K562 (cell line): ENCODE data around the gene UNC13C. TPM values are rescaled to one million over a fixed set of nuclear protein-coding genes. Genes with fewer than 3 reads are reported as not detected.

Experiments
- ATAC-seq: fragments of 200-7000 bp; cut with Tn5 transposase; 3 replicates; pipeline ENCODE4 v1.9.1; 2020; ENCODE audit warnings: moderate library complexity
- BruUV-seq: library from RNA; stranded (reverse); fragments of 400-500 nt; replicated peaks from 2 replicates; lab custom pipeline; 2021; lab: Mats Ljungman, UMichigan
- CTCF ChIA-PET: fragments of 300-600 bp; formaldehyde crosslinking; extraction: SDS; loops from one replicate; lab custom pipeline; 2021; ENCODE audit warnings: low intra/inter-chr PET ratio; lab: Yijun Ruan, JAX
- POLR2A ChIA-PET: fragments of 300-600, 350-650 bp; sonication (Branson Sonifier 250); formaldehyde crosslinking; extraction: SDS; loops from one replicate; lab custom pipeline; 2021; ENCODE audit warnings: antibody characterized with exemption, inconsistent platforms; lab: Yijun Ruan, JAX
- DNase-seq, 4 experiments: peaks; one replicate each; pipeline versions ENCODE4 v3.0.0 to v3.0.0-alpha.2; 2011 to 2018; ENCODE audit warnings: low spot score in 3 of 4, mixed read lengths in 3 of 4; ENCODE audit errors: extremely low read depth in 1 of 4
- FAIRE-seq: peaks from 2 replicates; lab custom pipeline; 2011; peaks lifted over from hg19 to GRCh38; lab: Jason Lieb, UNC
- H2AFZ ChIP-seq: 2 replicates; pipeline ENCODE4 v1.6.0; 2011; ENCODE audit warnings: low read depth, low read length, control low read depth, inconsistent platforms
- H3K27ac ChIP-seq: fragments of 200-600 bp; 3 replicates; pipeline ENCODE4 v1.8.0; 2011; ENCODE audit warnings: low read depth, mild to moderate bottlenecking, control low read depth, inconsistent platforms, low read length, moderate library complexity, mixed read lengths; ENCODE audit errors: extremely low read depth
- H3K27me3 ChIP-seq, 2 experiments: fragments of 300-600 bp in 1 of 2; 2 replicates in 1 of 2; 3 replicates in 1 of 2; pipeline versions ENCODE4 v1.6.0 to v1.8.0; 2011; ENCODE audit warnings: inconsistent platforms in 2 of 2, low read length in 2 of 2, mild to moderate bottlenecking in 1 of 2, mixed read lengths in 1 of 2, moderate library complexity in 1 of 2; ENCODE audit not compliant: control insufficient read depth in 2 of 2, insufficient read depth in 2 of 2
- H3K36me3 ChIP-seq: fragments of 300-600 bp; 3 replicates; pipeline ENCODE4 v1.8.0; 2011; ENCODE audit warnings: mild to moderate bottlenecking, low read length, inconsistent platforms; ENCODE audit not compliant: control insufficient read depth, insufficient read depth
- H3K4me1 ChIP-seq, 2 experiments: fragments of 200-600 bp in 1 of 2; replicated peaks in 1 of 2; 2 replicates in 1 of 2; 3 replicates in 1 of 2; pipeline versions ENCODE4 v1.5.1 to v1.8.0; 2011; ENCODE audit warnings: inconsistent platforms in 2 of 2, low read length in 2 of 2, mild to moderate bottlenecking in 1 of 2, mixed read lengths in 1 of 2, moderate library complexity in 1 of 2; ENCODE audit not compliant: control insufficient read depth in 2 of 2, insufficient read depth in 2 of 2
- H3K4me2 ChIP-seq: 2 replicates; pipeline ENCODE4 v1.6.1; 2011; ENCODE audit warnings: low read length, control low read depth, inconsistent platforms, mixed read lengths; ENCODE audit not compliant: insufficient read depth
- H3K4me3 ChIP-seq: fragments of 200-600 bp; sonication (generic), shearing (Covaris generic); 2 replicates; pipeline ENCODE4 v1.5.1; 2016; ENCODE audit warnings: control low read depth, inconsistent platforms
- H3K79me2 ChIP-seq: fragments of 200-600 bp; 3 replicates; pipeline ENCODE4 v1.8.0; 2011; ENCODE audit warnings: low read length, inconsistent platforms; ENCODE audit not compliant: control insufficient read depth, insufficient read depth
- H3K9ac ChIP-seq, 2 experiments: 2 replicates each; pipeline versions ENCODE4 v1.6.0 to v1.6.1; 2011; ENCODE audit warnings: low read depth in 2 of 2, low read length in 2 of 2, control low read depth in 1 of 2, inconsistent platforms in 1 of 2, mild to moderate bottlenecking in 1 of 2, mixed read lengths in 1 of 2; ENCODE audit not compliant: insufficient read depth in 1 of 2
- H3K9me1 ChIP-seq: one replicate; pipeline ENCODE4 v1.6.0; 2011; ENCODE audit warnings: inconsistent platforms, mild to moderate bottlenecking, low read length, moderate library complexity; ENCODE audit not compliant: control insufficient read depth, insufficient read depth
- H3K9me3 ChIP-seq: replicated peaks from 2 replicates; pipeline ENCODE4 v1.5.1; 2011; ENCODE audit warnings: low read depth, low read length, inconsistent platforms; ENCODE audit not compliant: control insufficient read depth, insufficient read depth
- H4K20me1 ChIP-seq: replicated peaks from 2 replicates; pipeline ENCODE4 v1.6.1; 2011; ENCODE audit warnings: low read length, inconsistent platforms, mixed read lengths; ENCODE audit not compliant: control insufficient read depth, insufficient read depth
- ARID2 ChIP-seq: fragments of 450-650 bp; IDR thresholded peaks from 2 replicates; pipeline ENCODE4 v1.6.1; 2017; ENCODE audit warnings: antibody characterized with exemption, mild to moderate bottlenecking
- ARID3B ChIP-seq: fragments of 250-450 bp; sonication (Bioruptor Pico); IDR thresholded peaks from 2 replicates; pipeline ENCODE4 v1.4.0; 2020; ENCODE audit warnings: borderline replicate concordance
- NCOA6 ChIP-seq: fragments of 450-650 bp; IDR thresholded peaks from 2 replicates; pipeline ENCODE4 v1.6.1; 2017; ENCODE audit warnings: mild to moderate bottlenecking
- NFE2 ChIP-seq: IDR thresholded peaks from 2 replicates; pipeline ENCODE4 v1.6.1; 2014; ENCODE audit warnings: antibody characterized with exemption, low read depth
- RBM17 ChIP-seq: fragments of 200-400 bp; formaldehyde crosslinking; IDR thresholded peaks from 2 replicates; pipeline ENCODE4 v1.6.1; 2017; ENCODE audit warnings: low read depth, mild to moderate bottlenecking, low read length, borderline replicate concordance
- TARDBP ChIP-seq: fragments of 450-650 bp; IDR thresholded peaks from 2 replicates; pipeline ENCODE4 v1.6.1; 2016
- ZBTB17 ChIP-seq: fragments of 450-650 bp; formaldehyde crosslinking; IDR thresholded peaks from 2 replicates; pipeline ENCODE4 v1.4.0; 2020; ENCODE audit warnings: mild to moderate bottlenecking
- WGBS: fragments of 100-300 bp; shearing (Covaris generic); methylation state at CpG from one replicate; pipeline ENCODE4 v1.1.6; 2016; ENCODE audit warnings: low coverage, mixed read lengths; ENCODE audit not compliant: insufficient coverage; ENCODE audit errors: missing lambda C conversion rate; 5-methylcytosine and 5-hydroxymethylcytosine counted together
- in situ Hi-C: fragments of 300-500 bp; cut with MboI; formaldehyde crosslinking; loops from 4 replicates; pipeline ENCODE4 v1.15.0; 2018; ENCODE audit warnings: inconsistent platforms, mixed read lengths
- intact Hi-C: fragments of 100-400 bp; cut with micrococcal nuclease; formaldehyde crosslinking; loops from 2 replicates; pipeline ENCODE4 v1.14.2; 2022
- polyA plus RNA-seq, 8 experiments: library from polyadenylated mRNA; depleted of rRNA in 4 of 8; stranded (reverse) in 5 of 8; unstranded in 3 of 8; fragments of >200 nt; fragmentation: Nextera tagmentation in 2 of 8; fragmentation: Illumina TruSeq in 1 of 8; extraction: Ambion mirVana in 2 of 8; extraction: Trizol in 1 of 8; gene quantifications; 2 replicates each; pipeline versions ENCODE4 v1.2.1 to v1.2.3, GENCODE V29; 2011 to 2014; ENCODE audit warnings: inconsistent platforms in 1 of 8, missing spikeins in 1 of 8
- total RNA-seq, 7 experiments: library from RNA; depleted of rRNA in 6 of 7; stranded (reverse); fragments of >200 nt in 6 of 7; fragmentation: Illumina TruSeq in 2 of 7; extraction: Trizol in 2 of 7; gene quantifications; 2 replicates each; pipeline versions ENCODE4 v1.2.1 to v1.2.3, GENCODE V29; 2011 to 2021; ENCODE audit warnings: low replicate concordance in 1 of 7

The UNC13C gene
- total and polyA plus RNA-seq, 9 of the 15 experiments (the other 6 are each of a cell fraction or from before 2014, with no cell fraction given), result not detected

DNA sequence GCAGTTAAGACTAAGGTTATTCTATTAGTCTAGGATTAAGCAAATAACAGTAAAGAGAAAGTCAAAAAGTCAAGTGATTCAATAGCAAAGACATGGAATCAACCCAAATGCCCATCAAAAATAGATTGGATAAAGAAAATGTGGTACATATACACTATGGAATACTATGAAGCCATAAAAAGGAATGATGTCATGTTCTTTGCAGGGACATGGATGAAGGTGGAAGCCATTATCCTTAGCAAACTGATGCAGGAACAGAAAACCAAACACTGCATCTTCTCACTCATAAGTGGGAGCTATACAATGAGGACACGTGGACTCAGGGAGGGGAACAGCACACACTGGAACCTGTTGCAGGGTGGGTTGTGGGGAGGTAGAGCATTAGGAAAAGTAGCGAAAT, 29.0 kb downstream of the UNC13C start:
- no peak for FAIRE-seq
- Histone ChIP-seq H3K9ac (no peak overlapping the region), H3K79me2 (no peaks in the 10 kb centered on the region), H3K9me3 (no peaks in the 10 kb centered on the region), H3K27ac (no peak overlapping the region), H4K20me1 (no peaks in the 10 kb centered on the region), H3K36me3 (no peaks in the 10 kb centered on the region), H3K9me1 (no peaks in the 10 kb centered on the region), H3K4me1 (no peaks in the 10 kb centered on the region), H3K4me2 (no peak overlapping the region), H2AFZ (no peak overlapping the region), H3K27me3 (no peaks in the 10 kb centered on the region), H3K4me3 (no peak overlapping the region)
- TF ChIP-seq TARDBP, result no peak
- no peak for TF ChIP-seq ARID2
- TF ChIP-seq NCOA6, result no peak
- TF ChIP-seq RBM17, result no peak
- no peak for TF ChIP-seq ZBTB17
- no peak for TF ChIP-seq ARID3B
- no peak for TF ChIP-seq NFE2
- no peak for ATAC-seq
- intact Hi-C loops (no loop called here), in situ Hi-C loops (no loop called here)
- no peak for DNase-seq
- ChIA-PET POLR2A (no interaction called here), CTCF (no interaction called here)
- BruUV-seq, result no TSS peak
- 8% methylated on average over 2 of the region's 2 CpGs for WGBS
